Loucy (cell line): ENCODE results near the gene SLC19A3.
"Not testable (repeated sequence)": the region's sequence is repeated elsewhere in the genome, so short reads cannot be mapped to it uniquely, and the experiment has no call there.

Source experiments
- H2AFZ ChIP-seq: fragments of 200-600 bp; sonication (generic); 2 replicates; pipeline ENCODE4 v1.6.0; 2016; ENCODE audit warnings: antibody characterized with exemption, mild to moderate bottlenecking, low read length, moderate library complexity
- H3F3A ChIP-seq: fragments of 200-600 bp; 2 replicates; pipeline ENCODE4 v1.6.0; 2016; ENCODE audit warnings: antibody characterized with exemption, low read depth, mild to moderate bottlenecking
- H3K27me3 ChIP-seq: fragments of 200-600 bp; sonication (generic); 2 replicates; pipeline ENCODE4 v1.6.1; 2014; ENCODE audit warnings: low read length, mild to moderate bottlenecking; ENCODE audit not compliant: insufficient read depth, poor library complexity, severe bottlenecking
- H3K36me3 ChIP-seq: fragments of 200-600 bp; sonication (generic); 2 replicates; pipeline ENCODE4 v1.6.1; 2016; ENCODE audit warnings: low read length; ENCODE audit not compliant: insufficient read depth
- H3K4me1 ChIP-seq: fragments of 200-600 bp; sonication (generic); 2 replicates; pipeline ENCODE4 v1.5.1; 2014; ENCODE audit warnings: low read length, mild to moderate bottlenecking; ENCODE audit not compliant: insufficient read depth, poor library complexity, severe bottlenecking
- H3K4me2 ChIP-seq: fragments of 200-600 bp; sonication (generic); 2 replicates; pipeline ENCODE4 v1.6.0; 2014; ENCODE audit warnings: antibody characterized with exemption, low read length, low read depth, mild to moderate bottlenecking; ENCODE audit not compliant: poor library complexity, severe bottlenecking
- H3K4me3 ChIP-seq: fragments of 200-600 bp; sonication (generic); 2 replicates; pipeline ENCODE4 v1.5.1; 2014; ENCODE audit warnings: low read length, mild to moderate bottlenecking, mixed read lengths; ENCODE audit not compliant: poor library complexity, severe bottlenecking
- H3K79me2 ChIP-seq: fragments of 200-600 bp; sonication (generic); 2 replicates; pipeline ENCODE4 v1.6.1; 2014; ENCODE audit warnings: low read length; ENCODE audit not compliant: insufficient read depth
- H3K9ac ChIP-seq: fragments of 200-600 bp; sonication (generic); 2 replicates; pipeline ENCODE4 v1.6.0; 2014; ENCODE audit warnings: mild to moderate bottlenecking, low read depth, low read length, moderate library complexity; ENCODE audit not compliant: poor library complexity, severe bottlenecking
- H3K9me2 ChIP-seq: fragments of 200-600 bp; sonication (generic); replicated peaks from 2 replicates; pipeline ENCODE4 v1.6.1; 2016; ENCODE audit warnings: low read depth, low read length, mixed read lengths
- H3K9me3 ChIP-seq: fragments of 200-600 bp; sonication (generic); 2 replicates; pipeline ENCODE4 v1.6.1; 2014; ENCODE audit warnings: mild to moderate bottlenecking, antibody characterized with exemption, low read length, low read depth; ENCODE audit not compliant: insufficient read depth
- H4K20me1 ChIP-seq: fragments of 200-600 bp; sonication (generic); 2 replicates; pipeline ENCODE4 v1.6.0; 2014; ENCODE audit warnings: antibody characterized with exemption, low read length, mild to moderate bottlenecking; ENCODE audit not compliant: insufficient read depth, poor library complexity, severe bottlenecking
- EZH2phosphoT487 ChIP-seq: fragments of 200-600 bp; IDR thresholded peaks from 2 replicates; pipeline ENCODE4 v1.6.1; 2018; ENCODE audit warnings: antibody characterized with exemption, mild to moderate bottlenecking, moderate library complexity, borderline replicate concordance
- TF ChIP-seq, protein P1 (sequence below): fragments of 200-600 bp; sonication (generic); conservative IDR thresholded peaks from 2 replicates; pipeline ENCODE4 v1.5.1; 2014; ENCODE audit warnings: mild to moderate bottlenecking, antibody characterized with exemption, low read length

SLC19A3 gene

DNA sequence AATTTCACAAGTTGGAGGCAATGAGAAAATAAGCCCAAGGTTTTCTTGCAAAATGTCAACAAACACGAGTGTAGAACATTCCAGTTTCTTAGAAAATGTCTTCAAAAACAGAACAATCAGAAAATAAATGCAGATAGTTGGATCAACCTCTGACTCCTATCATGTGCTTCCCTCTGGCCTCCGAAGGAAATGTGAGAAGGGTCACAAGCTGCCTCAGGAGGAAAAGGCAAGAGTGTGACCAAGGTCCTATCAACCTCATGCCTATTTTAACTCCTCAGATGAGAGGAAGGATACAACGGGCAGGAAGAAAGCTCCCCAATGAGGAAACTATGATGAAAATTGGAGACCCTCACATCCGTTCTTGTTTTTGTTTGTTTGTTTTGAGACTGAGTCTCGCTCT, 43.3 kb downstream of the SLC19A3 start:
- Histone ChIP-seq H3K79me2 (no peaks in the 10 kb centered on the region), H3K9me3 (no peaks in the 10 kb centered on the region), H3K27me3 (no peaks in the 10 kb centered on the region), H3K9me2 (no peaks in the 10 kb centered on the region), H3K9ac (no peak overlapping the region), H3F3A (no peaks in the 10 kb centered on the region), H2AFZ (no peak overlapping the region), H3K36me3 (no peaks in the 10 kb centered on the region), H3K4me3 (no peak overlapping the region), H3K4me1 (no peaks in the 10 kb centered on the region), H4K20me1 (no peaks in the 10 kb centered on the region), H3K4me2 (no peak overlapping the region)
- TF ChIP-seq, protein P1, sequence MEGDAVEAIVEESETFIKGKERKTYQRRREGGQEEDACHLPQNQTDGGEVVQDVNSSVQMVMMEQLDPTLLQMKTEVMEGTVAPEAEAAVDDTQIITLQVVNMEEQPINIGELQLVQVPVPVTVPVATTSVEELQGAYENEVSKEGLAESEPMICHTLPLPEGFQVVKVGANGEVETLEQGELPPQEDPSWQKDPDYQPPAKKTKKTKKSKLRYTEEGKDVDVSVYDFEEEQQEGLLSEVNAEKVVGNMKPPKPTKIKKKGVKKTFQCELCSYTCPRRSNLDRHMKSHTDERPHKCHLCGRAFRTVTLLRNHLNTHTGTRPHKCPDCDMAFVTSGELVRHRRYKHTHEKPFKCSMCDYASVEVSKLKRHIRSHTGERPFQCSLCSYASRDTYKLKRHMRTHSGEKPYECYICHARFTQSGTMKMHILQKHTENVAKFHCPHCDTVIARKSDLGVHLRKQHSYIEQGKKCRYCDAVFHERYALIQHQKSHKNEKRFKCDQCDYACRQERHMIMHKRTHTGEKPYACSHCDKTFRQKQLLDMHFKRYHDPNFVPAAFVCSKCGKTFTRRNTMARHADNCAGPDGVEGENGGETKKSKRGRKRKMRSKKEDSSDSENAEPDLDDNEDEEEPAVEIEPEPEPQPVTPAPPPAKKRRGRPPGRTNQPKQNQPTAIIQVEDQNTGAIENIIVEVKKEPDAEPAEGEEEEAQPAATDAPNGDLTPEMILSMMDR, result no peak
- no peak for TF ChIP-seq EZH2phosphoT487

GRCh38 chr2:227673620-227674019, 44.2 kb downstream of the SLC19A3 start:
- not testable (repeated sequence) for H3K9me2 ChIP-seq, H3F3A ChIP-seq, H3K36me3 ChIP-seq, H3K4me2 ChIP-seq, H3K27me3 ChIP-seq, H4K20me1 ChIP-seq, H3K79me2 ChIP-seq, H3K4me1 ChIP-seq, H3K9me3 ChIP-seq, H3K9ac ChIP-seq, H2AFZ ChIP-seq, H3K4me3 ChIP-seq

DNA sequence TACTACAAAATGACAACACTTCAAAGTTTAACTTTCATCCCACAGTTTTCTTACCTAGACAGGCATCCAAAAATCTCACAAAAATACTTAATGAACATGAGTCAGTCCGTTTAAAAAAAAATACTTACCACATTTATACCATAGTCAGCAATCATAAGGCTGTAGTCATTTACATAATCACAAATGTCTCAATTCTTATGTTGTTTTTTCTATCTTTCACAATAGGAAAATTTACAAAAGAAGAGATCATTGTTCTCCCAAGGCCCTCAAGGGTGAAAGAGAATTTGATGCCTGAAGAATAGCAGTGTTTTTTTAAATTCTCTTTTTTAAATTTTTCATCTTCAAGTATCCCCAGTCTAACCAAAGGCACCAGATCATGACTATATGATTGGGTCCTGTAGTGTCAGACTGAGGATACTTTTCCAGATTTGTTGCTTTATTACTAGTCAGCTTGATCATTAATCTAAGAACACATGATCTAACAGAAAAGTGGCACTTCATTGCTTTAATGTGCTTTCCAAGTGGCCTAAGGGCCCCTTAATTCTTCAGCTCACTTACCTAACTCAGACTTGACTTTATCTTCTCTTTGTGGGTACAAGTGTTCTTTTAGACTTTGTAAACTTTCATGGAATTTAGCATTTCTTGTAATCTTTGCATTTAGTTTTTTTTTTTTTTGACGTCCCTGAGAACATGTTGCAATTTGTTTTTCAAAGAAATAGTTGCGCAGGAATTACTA, 46.5 kb downstream of the SLC19A3 start:
- no peak overlapping the region for H3K4me3 ChIP-seq
- H3K27me3 ChIP-seq, result no peaks in the 10 kb centered on the region
- H3K4me2 ChIP-seq, result no peak overlapping the region
- H3K9me3 ChIP-seq, result no peaks in the 10 kb centered on the region
- no peak for TF ChIP-seq EZH2phosphoT487
- no peaks in the 10 kb centered on the region for H3K4me1 ChIP-seq
- H3K79me2 ChIP-seq, result no peaks in the 10 kb centered on the region
- H2AFZ ChIP-seq, result no peak overlapping the region
- H3K36me3 ChIP-seq, result no peaks in the 10 kb centered on the region
- no peaks in the 10 kb centered on the region for H3K9me2 ChIP-seq
- no peaks in the 10 kb centered on the region for H3F3A ChIP-seq
- H3K9ac ChIP-seq, result no peak overlapping the region
- no peaks in the 10 kb centered on the region for H4K20me1 ChIP-seq

DNA sequence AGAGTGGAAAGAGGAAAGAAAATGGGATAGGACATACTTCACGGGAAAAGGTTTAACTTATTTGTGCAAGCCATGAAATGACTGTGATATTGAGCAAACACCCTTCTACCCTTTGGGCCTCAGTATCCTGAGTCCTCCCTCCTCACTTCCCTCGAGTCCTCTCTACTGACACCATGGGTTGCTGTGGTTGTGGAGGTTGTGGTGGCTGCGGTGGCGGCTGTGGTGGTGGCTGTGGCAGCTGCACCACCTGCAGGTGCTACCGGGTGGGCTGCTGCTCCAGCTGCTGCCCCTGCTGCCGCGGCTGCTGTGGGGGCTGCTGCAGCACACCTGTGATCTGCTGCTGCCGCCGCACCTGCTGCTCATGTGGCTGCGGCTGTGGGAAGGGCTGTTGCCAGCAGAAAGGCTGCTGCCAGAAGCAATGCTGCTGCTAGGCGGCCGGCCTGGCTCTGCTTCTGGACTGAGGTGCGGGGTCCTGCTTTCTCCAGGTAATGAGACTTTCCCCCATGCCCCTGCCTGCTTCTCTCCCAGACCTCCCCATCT, 51.1 kb downstream of the SLC19A3 start, which contains the start of gene SCYGR5:
SCYGR5 (plus strand) TSS at position 174 of the 540 bp plus-strand sequence; CDS start at position 174, 0 bp downstream.
- H3K4me3 ChIP-seq, H3F3A ChIP-seq: not testable (repeated sequence)

More for the DNA sequence above, 51.1 kb downstream of the SLC19A3 start, which contains the start of gene SCYGR5:
- H3K27me3 ChIP-seq, H4K20me1 ChIP-seq, H3K9ac ChIP-seq, H3K9me2 ChIP-seq, H3K4me2 ChIP-seq, H3K4me1 ChIP-seq, H2AFZ ChIP-seq, H3K36me3 ChIP-seq, H3K79me2 ChIP-seq, H3K9me3 ChIP-seq: not testable (repeated sequence)
